CD4-positive, alpha-beta T cell treated with Interleukin-15 for 1 hour (primary cell): ENCODE data around the gene PSMA4.
"Not testable (repeated sequence)": the region's sequence is repeated elsewhere in the genome, so short reads cannot be mapped to it uniquely, and the experiment has no call there.

ENCODE experiments used
- DNase-seq: peaks from one replicate; pipeline ENCODE4 v3.0.0-alpha.2; 2020

Gene PSMA4

DNA sequence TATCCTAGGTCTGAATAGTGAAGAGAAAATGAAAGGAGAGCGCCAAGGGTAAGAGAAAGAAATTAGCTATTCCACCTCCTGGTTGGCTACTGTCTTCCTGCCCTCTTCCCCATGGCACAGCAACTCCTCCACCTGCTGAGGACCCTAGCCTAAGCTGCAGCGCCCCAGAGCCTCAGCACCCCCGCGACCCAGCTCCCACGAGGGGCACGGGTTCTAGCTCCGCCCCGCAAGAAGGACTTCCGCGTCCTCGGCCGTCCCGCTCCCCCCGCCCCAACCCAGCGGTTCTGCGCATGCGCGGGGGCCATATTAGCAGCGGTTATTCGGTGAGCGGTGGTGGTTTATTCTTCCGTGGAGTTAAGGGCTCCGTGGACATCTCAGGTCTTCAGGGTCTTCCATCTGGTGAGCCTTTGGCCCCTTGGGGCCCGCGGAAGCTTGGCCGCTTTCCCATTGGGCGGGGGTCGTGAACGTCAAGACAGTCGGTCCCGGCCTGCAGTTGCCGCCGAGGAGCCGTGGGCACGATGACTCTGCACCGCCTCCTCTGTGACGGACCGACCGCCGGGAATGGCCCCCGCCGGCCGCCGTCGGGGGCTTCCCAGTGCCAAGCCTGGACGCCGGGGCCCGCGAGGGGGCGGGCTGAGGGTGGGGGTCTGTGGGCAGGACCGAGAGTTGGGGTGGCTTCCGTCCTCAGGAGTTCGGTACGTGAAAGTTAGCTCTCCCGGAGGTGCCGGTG is at the start of gene PSMA4:
Gene PSMA4, plus strand, starts transcription at position 304 of the 730 bp plus-strand sequence. CDS start 1,484 bp downstream, outside the sequence.
- peak; percentile 90 for DNase-seq

DNA sequence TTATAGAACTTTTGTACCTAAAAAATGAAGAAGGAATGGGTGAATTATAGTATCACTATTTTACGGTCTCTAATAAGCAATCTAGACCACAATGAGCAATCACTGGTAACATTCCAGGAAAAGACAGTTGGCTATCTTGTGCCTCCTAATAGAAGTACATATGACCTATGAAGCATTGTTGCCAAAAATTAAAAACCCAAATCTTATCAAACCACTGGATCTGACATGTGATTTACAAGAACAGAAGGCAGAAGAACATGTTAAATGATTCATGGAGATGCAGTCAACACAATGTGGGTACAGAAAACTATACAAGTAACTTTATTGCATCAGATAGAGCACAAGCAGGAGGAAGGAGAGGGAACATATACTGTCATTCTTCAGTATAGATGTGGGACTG is 47.4 kb upstream of the PSMA4 start:
- no peak for DNase-seq

DNA sequence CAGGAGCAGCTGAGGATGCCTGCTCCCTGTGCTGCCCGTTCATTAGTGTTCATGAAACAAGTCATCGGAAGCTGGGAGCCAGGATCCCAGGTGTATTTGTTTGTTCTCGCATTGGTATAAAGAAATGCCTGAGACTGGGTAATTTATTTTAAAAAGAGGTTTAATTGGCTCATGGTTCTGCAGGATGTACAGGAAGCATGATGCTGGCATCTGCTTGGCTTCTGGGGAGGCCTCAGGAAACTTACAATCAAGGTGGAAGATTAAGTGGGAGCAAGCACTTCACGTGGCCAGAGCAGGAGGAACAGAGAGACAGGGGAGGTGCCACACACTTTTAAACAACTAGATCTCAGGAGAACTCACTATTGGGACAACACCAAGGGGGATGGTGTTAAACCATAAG is 38.4 kb upstream of the PSMA4 start:
- DNase-seq: no peak

DNA sequence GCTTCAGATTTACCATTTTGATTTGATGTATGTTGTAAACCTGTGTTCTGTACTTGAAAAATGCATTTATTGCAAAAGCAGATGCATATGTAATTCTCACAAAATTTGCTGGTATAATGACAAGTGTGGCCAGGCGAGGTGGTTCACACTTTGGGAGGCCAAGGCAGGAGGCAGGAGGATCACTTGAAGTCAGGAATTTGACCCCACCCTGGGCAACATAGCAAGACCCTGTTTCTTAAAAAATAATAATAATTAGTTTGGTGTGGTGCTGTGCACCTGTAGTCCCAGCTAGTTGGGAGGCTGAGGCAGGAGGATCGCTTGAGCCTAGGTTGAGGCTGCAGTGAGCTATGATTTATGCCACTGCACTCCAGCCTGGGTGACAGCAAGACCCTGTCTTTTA is 37.6 kb upstream of the PSMA4 start:
- no peak for DNase-seq

DNA sequence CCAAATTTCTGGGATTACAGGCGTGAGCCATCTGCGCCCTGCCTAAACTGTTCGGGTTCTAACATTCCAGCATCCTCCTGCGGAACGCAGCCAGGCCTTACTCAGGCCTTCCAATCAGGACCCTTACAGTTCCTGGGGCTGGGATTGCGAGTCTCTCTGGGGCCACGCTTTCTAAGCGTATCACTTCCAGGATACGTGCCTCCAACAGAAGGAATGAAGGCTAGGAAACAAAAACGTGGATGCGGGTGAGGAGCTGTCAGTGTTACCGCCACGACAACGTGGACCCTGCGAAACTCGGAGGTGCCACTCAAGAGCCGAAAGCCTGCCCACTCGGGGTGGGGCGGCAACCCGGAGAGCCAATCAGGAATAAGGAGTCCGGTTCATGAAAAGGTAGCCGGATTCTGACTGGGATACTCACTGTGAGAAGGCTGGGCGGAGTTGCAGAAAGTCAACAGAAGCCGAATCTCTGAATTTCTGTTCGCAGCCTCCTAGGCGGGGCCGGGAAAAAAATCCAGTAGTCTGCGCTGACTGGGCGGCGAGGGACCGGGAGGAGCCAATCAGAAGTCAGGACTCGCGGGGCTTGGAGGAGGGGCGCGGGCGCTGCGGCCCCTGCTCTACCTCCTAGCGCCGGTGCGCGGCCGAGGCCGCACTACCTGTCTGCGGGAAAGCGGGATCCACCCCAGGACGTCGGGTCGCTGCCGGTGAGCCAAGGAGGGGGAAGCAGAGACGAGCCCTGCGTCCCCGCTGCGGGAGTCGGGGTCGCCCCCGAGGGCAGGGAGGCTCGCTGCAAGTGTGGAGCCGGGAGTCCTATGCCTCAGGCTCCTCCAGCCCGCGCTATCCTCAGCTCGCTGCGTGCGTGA is 33.0 kb upstream of the PSMA4 start, which contains the start of gene HYKK:
Gene HYKK, plus strand, starts transcription at position 607 of the 860 bp plus-strand sequence. CDS start 5,512 bp downstream, outside the sequence.
- peak; percentile 71 for DNase-seq

DNA sequence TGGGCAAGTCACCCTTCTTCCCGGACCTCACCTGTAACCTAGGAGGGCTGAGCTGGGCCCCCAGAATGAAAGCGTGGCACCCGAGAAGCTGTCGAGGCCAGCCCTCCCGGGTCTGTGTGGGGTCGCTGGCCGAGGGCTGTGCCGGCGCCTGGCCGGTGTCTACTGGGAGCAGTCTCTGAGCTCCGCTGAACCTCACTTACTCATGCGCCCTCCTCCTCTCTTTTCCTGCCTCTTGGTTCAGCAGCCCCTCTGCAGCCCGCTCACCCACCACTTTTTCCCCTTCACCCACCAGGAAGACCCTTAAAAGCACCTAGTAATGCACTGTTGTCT is 32.4 kb upstream of the PSMA4 start:
- DNase-seq: no peak

DNA sequence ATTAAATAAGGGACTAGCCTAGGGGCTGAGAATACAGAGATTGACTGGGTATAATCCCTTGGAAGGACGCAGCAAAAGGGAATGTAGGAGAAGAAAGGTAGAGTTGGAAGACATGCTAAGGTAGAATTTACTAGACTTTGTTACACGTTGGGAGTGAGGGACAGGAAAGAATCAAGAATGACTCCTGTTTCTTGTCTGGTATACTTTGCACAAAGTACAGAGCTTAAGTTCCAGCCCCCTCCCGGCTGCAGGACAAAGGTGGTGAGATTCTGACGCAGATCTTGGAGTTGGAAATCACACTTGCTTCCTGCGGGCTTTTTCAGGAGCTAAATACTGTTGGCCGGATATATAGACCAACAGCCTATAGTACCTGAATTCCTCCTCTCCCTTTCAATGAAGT is 32.0 kb upstream of the PSMA4 start:
- no peak for DNase-seq

DNA sequence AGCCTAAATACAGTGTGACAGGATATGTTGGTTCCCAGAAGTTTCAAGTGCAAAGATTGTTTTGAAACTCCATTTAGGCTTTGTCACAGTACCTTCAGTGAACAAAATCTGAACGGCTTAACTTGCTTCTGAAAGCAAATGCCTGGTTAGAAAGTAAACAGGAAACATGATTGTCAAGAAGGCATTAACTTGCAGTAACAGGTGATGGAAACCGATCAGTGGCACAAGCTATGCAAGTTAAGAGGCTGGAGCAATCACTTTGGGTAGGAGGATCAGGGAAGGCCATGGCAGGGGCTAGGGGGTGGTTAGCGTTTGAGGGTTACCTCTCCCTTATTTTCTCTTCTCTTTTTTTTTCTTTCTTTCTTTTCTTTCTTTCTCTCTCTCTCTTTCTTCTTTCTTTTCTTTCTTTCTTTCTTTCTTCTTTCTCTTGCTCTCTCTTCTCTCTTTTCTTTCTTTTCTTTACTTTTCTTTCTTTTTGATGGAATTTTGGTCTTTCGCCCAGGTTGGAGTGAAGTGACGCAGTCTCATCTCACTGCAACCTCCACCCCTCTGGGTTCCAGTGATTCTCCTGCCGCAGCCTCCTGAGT is 30.4 kb upstream of the PSMA4 start:
- DNase-seq: no peak

DNA sequence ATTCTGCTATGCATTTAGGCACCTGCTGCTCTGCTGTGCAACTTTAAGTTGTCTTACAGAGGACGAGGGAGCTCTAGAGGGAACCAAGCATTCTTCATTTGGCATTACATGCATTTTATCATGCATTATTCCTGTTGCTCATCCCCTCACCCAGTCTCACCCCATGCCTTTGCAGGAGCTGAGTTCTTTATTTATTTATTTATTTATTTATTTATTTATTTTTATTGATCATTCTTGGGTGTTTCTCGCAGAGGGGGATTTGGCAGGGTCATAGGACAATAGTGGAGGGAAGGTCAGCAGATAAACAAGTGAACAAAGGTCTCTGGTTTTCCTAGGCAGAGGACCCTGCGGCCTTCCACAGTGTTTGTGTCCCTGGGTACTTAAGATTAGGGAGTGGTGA is 20.2 kb upstream of the PSMA4 start:
- not testable (repeated sequence) for DNase-seq

DNA sequence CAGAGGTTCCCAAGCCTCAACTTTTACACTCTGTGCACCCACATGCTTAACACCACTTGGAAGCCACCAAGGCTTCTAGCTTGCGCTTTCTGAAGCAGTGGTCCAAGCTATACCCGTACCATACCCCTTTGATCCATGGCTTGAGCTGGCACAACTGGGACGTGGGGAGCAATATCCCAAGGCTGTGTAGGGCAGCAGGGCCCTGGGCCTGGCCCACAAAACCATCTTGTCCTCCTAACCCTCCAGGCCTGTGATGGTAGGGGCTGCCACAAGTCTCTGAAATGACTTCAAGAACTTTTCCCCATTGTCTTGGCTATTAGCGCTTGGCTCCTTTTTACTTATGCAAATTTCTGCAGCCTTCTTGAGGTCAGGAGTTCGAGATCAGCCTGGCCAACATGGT is 16.0 kb upstream of the PSMA4 start:
- DNase-seq: no peak

DNA sequence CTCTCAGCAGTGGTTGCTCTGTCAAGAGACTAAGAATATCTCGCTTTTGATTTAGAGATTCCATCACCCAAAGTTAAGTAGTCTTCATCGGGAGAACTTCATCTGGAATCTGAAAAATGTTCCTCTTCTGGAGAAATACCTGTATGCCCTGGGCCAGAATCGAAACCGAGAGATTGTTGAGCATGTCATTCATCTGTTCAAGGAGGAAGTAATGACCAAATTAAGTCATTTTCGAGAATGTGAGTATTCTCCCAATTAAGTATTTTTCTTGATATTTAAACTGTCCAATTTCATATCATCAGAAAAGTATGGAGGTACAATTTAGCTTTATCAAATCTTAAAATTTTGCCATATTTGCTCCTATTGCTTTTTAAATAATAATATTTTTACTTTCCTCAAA is 12.9 kb upstream of the PSMA4 start:
- DNase-seq: no peak

DNA sequence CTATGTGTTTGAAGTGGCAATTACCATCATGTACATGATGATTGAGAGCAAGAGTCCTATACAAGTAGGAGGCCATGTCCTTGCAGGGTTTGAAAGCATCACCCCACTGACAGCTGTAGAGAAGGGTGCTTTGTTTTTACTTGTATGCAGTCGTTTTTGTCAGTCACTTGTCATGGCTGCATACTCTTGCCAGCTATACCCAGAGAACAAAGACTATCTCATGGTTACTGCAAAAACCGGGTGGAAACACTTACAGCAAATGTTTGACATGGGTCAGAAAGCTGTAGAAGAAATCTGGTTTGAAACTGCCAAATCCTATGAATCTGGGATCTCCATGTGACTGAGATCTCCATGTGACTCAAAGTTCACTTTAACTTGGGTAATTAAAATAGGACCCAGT is 6.9 kb upstream of the PSMA4 start:
- no peak for DNase-seq

DNA sequence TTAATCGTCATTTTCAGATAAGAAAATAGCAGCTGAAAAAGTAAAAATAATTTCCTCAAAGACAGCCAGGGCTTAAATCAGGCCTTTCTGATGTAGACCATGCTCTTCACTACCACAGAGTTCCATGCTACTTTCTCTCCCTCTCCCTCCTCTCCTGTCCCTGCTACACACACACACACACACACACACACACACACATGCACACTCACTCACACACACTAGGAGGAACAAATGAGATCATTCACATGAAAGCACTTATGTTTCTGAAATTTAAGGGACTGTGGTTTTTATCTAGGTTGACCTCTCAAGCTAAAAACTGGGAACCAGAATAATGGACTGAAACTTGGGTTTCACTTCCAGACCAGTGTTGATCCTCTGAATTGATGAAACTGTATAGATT is 4.1 kb upstream of the PSMA4 start:
- DNase-seq: no peak

DNA sequence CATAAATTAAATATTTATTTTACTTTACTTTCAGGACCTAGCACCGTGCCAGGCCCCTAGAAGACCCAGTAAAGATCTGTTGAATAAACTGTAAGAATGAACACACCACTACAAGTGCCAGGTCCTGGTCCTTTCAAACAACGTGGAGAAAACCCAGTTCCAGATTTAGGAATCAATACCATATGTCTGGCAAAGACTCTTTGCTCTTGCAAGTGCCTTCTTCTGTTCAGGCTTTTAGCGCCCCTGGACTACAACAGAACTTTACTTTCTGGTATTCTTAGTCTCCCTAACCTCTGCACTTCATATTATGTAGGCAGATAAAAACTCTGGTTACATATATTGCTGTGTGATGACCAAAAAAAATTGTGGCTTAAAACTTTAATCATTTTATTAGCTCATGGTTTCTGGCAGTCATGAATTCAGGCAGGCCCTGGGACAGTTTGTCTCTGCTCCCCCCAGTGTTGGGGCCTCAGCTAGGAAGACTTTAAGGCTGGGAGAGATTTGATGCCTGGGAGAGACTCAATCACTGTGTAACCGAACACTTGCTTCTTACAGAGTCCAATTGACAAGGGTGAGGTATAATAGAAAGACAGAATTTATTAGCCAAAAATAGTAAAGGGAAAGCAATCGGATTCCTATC is 2.9 kb upstream of the PSMA4 start:
- DNase-seq: no peak

DNA sequence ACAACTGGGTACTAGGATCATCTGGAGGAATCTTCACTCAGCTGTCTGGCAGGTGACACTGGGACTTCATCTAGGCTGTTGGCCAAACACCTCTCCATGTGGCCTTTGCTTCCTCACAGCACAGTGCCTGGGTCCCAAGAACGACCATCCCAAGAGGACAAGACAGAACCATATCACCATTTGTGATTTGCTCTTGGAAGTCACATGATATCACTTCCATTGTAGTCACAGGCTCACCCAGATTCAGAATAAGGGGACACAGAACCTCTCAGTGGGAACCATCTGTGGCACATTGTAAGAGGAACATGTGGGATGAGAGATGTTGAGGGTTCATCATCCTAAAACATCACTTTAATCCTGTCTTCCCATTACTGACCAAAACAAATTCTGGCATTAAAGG is 1.9 kb upstream of the PSMA4 start:
- no peak for DNase-seq

DNA sequence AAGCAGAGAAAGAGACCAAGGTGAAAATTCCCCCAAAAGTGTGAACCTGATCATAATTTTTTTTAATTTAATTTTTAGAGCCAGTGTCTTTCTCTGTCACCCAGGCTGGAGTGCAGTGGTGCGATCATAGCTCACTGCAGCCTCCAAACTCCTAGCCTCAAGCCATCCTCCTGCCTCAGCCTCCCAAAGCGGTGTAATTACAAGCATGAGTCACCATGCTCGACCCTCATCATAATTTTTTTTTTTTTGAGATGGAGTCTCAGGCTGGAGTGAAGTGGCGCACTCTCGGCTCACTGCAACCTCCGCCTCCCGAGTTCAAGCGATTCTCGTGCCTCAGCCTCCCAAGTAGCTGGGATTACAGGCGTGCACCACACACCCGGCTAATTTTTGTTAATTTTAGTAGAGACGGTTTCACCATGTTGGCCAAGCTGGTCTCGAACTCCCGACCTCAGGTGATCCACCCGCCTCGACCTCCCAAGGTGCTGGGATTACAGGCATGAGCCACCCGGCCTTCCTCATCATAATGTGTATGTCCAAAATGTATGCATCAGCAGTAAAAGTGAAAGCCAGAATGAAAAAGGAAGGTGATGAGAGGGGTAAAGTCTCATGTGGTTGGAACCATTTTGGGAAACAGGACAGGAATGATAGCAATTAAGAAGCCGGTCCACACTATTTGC is 642 bp upstream of the PSMA4 start:
- DNase-seq: not testable (repeated sequence)

DNA sequence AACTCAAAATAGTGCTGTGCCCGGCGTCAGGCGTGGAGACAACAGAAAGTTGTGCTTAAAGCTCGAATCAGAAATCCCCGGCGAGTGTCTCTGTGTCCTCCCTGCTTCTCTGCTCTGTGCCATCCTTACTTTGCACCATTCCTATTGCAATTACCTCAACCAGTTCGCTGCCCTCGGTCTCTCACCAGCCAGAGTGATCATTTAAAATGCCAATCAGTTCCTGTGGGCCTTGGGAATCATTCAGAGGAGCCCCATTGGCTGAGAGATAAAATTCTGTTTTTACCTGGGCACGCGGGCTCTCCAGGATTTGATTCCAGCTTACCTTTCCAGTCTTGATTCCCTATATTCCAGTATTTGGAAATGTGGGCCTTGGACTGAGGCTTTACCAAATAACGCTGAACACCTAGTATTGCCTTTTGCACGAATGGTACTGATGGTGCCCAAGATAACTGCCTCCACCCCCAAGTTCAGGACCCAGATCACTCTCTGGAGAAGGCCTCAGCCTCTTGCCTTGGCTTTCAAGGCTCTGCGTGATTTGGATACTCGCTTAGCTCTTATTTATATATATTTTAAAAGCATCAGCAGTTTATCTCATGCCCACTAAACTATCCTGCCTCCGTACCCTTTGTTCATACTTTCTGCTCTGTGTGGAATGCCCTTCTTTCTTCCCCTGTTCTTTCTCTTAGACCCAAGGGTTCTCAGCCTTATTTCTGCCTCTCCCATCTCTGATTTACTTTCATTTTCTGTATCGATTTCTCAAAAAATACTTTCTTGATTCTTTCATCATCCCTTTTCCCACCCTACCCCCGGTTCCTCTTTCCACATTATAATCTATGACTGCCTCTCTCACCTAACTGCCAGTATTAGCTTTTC is 863 bp downstream of the PSMA4 start:
- DNase-seq: no peak

DNA sequence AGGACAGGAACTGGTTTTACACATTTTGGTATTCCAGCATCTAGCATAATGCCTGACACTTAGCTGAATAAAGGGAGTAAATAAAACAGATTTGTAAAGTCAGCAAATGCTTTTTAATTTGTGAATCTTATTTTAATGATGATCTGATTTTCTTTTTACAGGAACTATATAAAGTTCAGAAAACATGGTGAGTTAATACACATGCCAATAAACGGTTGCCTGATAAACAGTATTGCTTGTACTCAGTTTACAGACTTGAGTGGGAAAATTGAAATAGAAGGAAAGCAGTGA is 1.4 kb downstream of the PSMA4 start:
- DNase-seq: no peak

DNA sequence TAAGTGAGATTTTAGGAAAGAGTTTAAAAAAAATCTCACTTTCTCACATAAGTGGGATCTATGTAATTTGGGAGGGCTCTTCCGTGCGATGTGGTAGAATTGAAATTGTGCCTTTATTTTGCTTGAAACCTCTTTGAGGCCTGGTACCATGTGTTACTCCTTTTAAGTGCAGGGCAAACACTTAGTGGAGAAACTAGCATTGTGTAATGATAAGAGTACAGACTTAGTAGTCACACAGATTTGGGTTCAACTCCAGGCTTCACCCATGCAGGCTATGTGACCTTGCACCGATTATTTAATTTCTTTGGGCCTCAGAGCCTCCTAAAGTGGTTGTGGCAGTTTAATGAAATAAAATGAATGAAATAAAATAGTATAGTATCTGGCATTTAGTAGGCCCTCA is 2.4 kb downstream of the PSMA4 start:
- no peak for DNase-seq

DNA sequence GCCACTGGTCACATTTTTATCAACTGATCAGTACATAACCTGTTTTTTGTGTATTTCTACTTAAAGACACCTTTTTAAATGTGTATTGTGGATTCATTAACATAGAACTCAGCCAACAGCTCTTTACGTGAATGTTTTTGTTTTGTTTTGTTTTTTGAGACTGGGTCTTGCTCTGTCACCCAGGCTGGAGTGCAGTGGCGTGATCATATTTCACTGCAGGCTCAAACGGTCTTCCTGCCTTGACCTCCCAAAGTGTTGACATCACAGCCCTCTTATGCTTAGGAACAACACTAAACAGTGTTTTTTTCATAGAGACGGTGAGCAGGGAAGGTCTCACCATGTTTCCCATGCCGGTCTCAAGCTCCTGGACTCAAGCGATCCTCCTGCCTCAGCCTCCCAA is 9.9 kb downstream of the PSMA4 start:
- DNase-seq: no peak

DNA sequence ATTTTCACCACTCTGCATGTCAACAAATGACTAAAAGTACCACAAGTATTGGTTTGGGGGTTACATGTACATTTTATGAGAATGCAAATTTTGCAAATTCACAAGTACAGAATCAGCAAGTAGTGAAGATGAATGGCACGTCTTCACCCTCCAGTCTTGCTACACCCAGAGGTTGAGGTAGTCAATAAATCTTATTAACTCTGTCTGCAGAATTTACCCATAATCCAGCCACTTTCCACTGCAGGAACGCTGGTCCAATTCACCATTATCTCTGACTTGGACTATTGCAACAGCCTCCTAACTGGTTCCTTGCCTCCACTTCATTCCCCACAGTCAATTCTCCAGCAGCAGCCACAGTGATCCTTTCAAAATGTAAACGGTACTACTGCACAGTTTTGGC is 10.6 kb downstream of the PSMA4 start:
- DNase-seq: no peak

DNA sequence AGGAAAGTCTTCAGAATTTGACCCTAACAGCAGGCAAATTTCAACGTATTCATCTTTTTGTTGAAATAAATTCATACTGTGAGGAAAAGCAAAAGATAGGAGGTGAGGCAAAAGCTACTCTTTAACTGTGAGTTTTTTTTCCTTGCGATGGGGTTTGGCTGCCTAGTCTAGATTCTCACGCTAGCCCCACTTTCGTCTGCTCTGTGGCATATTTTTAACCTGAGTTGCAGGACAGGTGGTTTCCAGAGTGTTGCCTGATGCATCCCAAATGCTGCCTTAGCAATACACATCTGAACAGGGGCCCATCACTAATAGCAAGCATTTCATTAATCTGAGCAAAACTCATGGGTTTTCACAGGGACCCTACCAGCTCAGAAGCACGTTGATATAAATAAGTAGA is 11.7 kb downstream of the PSMA4 start:
- no peak for DNase-seq
